Medulla oblongata (tissue), 1 donor: Measurements from ENCODE around the gene ANKRD30A.
"Not testable (repeated sequence)": the region's sequence is repeated elsewhere in the genome, so short reads cannot be mapped to it uniquely, and the experiment has no call there.

ENCODE experiments used
- DNase-seq: peaks from one replicate; pipeline ENCODE4 v3.0.0-alpha.2; 2015; ENCODE audit errors: extremely low spot score

ANKRD30A gene

GRCh38 chr10:37268266-37268665 is 142.9 kb downstream of the ANKRD30A start:
- DNase-seq, result no peak

GRCh38 chr10:37269554-37270256 is 144.3 kb downstream of the ANKRD30A start:
- DNase-seq, result no peak

- no peak for DNase-seq
Observed at GRCh38 chr10:37275216-37275777, 149.9 kb downstream of the ANKRD30A start.

- no peak for DNase-seq
Observed at GRCh38 chr10:37285063-37285462, 159.7 kb downstream of the ANKRD30A start.

GRCh38 chr10:37289833-37290464 is 164.6 kb downstream of the ANKRD30A start:
- no peak for DNase-seq

GRCh38 chr10:37301271-37301670 is 175.9 kb downstream of the ANKRD30A start:
- no peak for DNase-seq

GRCh38 chr10:37304036-37304435 is 178.6 kb downstream of the ANKRD30A start:
- no peak for DNase-seq

- no peak for DNase-seq
Observed at GRCh38 chr10:37314350-37314749, 189.0 kb downstream of the ANKRD30A start.

- no peak for DNase-seq
Observed at GRCh38 chr10:37314862-37315261, 189.5 kb downstream of the ANKRD30A start.

GRCh38 chr10:37344413-37344812 is 219.0 kb downstream of the ANKRD30A start:
- DNase-seq, result no peak

- DNase-seq, result no peak
Observed at GRCh38 chr10:37379991-37380390, 254.6 kb downstream of the ANKRD30A start.

GRCh38 chr10:37381271-37381670 is 255.9 kb downstream of the ANKRD30A start:
- DNase-seq, result no peak

- no peak for DNase-seq
Observed at GRCh38 chr10:37384923-37385322, 259.5 kb downstream of the ANKRD30A start.

- no peak for DNase-seq
Observed at GRCh38 chr10:37390926-37391325, 265.5 kb downstream of the ANKRD30A start.

GRCh38 chr10:37400774-37401173 is 275.4 kb downstream of the ANKRD30A start:
- DNase-seq, result not testable (repeated sequence)

GRCh38 chr10:37401225-37401624 is 275.8 kb downstream of the ANKRD30A start:
- DNase-seq, result no peak

GRCh38 chr10:37403776-37404175 is 278.4 kb downstream of the ANKRD30A start:
- DNase-seq, result no peak
